ENCODE results near the gene NT5DC4.
"Not testable (repeated sequence)": the region's sequence is repeated elsewhere in the genome, so short reads cannot be mapped to it uniquely, and the experiment has no call there.

NT5DC4 gene

DNA sequence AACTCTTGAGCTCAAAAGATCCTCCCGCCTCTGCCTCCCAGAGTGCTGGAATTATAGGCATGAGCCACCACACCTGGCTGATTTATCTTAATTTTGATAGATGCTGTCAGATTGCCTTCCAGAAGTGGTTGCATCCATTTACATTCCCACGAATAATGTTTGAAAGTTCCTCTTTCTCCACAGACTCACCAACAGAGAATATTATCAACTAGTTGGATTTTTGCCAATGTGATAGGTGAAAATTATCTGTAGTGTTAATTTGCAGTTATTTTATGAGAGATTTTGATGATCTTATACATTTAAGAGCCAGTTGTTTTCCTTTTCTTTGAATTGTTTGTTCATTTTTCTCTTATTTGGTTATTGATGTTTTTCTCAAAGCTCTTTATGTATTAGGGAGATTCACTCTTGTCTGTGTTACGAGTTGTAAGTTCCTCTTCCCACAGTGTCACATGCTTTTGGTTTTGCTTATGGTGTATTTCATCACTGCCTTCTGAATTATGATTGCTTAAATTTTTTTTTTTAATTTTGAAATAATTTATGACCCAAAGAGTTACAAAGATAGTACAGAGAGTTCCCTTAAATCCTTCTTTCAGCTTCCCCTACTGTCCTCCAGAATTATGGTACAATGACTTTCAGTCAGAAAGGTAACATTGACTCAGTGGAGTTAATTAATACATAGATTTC, 20.7 kb upstream of the NT5DC4 start:
- no peak for DNase-seq

DNA sequence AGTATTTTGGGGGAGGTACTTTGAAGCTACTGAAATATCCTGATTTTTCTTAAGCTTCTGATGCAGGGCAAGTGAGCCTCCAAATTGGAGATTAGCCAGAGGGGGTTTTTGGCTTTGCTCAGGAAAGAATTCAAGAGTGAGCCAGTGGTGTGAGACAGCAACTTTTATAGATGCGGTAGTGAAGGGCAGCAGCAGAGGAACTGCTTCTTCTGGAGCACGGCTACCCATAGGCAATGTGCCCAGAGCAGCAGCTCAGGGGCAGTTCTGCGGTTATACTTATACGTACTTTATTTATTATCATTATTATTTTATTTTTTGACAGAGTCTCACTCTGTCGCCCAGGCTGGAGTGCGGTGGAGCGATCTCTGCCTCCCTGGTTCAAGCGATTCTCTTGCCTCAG, 19.8 kb upstream of the NT5DC4 start:
- no peak for DNase-seq

DNA sequence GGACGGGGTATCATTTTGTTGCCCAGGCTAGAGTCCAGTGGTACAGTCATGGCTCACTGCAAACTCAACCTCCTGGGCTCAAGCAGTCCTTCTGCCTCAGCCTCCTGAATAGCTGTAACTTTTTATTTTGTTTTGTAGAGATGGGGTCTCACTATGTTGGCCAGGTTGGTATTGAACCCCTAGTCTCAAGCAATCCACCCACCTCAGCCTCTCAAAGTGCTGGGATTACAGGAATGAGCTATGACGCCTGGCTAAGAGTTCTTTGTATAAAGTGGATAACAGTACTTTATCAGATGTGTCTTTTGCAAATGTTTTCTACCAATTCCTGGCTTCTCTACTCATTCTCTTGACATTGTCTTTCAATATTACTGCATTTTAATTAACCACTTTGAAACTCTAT, 17.1 kb upstream of the NT5DC4 start:
- DNase-seq: no peak

DNA sequence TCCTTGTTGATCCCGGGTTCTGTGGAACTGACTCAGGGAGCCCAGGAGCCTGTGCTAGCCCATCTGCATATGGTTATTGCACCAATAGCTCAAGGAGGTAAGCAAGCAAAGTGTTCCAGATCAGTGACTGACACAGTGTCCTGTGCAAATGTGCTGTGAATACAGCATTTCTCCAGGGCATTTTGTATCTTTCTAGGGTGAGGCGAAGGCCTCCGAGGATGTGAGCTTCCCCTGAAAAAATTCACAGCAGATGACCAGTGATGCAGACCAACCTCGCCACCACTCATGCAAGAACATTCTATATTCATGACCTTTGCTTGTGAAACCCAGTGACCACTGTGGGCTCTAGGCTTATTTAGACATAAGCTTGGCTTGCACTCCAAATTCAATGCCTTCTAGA, 15.2 kb upstream of the NT5DC4 start:
- DNase-seq: no peak

DNA sequence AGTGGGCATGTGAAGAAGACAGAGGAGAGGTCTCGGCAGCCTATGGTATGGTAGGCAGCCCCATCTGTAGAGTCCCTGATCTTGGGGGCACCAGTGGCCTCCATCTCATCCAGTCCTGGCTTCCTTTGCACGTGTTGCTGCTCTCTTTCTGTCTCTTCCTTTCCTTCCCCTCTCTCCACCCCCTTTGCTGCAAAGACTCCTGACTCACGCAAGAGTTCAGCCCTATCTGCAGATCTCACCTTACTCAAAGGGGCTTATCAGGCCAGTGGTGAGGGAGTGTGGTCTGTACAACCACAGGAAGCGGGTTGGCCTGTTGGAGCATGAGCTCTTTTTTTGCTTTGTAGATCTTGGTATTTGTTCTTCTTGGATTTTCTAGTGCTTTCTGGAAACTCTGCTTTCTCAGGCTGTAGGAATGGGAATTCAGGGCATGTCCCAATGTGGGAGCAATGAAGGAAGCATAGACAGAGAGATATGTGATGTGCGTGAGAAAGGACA, 14.6 kb upstream of the NT5DC4 start:
- DNase-seq: no peak

DNA sequence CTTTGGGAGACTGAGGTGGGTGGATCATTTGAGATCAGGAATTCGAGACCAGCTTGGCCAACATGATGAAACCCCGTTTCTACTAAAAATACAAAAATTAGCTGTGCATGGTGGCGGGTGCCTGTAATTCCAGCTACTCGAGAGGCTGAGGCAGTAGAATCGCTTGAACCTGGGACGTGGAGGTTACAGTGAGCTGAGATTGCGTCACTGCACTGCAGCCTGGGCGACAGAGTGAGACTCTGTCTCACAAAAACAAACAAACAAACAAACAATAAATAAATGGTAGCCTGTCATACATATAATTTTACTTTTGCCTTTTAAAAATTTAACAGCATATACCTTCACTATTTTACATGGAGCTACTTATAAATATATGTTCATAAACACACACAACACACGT, 13.9 kb upstream of the NT5DC4 start:
- DNase-seq: not testable (repeated sequence)

GRCh38 chr2:112708968-112709367, 11.9 kb upstream of the NT5DC4 start:
- peak in 1 of 14 donors; percentile 21 for DNase-seq

DNA sequence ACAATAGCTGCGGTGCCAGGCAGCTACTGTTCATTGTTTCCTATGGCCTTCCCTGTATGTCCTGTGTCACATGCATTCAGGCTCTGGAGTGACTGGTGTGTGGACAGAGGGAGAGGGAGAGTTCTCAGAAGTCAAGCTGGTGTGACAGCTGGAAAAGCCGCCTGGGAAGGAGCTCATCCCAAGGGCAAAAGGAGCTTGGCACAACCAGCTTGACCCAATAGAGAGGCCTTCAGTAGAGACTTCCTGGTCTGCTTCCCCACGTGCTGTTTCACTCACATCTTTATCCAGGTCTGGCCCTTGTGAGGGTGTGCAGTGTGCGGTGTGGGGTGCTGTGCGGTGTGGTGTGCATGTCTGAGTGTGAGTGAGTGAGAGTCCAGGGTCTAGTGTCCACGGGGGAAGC, 11.1 kb upstream of the NT5DC4 start:
- DNase-seq: no peak

DNA sequence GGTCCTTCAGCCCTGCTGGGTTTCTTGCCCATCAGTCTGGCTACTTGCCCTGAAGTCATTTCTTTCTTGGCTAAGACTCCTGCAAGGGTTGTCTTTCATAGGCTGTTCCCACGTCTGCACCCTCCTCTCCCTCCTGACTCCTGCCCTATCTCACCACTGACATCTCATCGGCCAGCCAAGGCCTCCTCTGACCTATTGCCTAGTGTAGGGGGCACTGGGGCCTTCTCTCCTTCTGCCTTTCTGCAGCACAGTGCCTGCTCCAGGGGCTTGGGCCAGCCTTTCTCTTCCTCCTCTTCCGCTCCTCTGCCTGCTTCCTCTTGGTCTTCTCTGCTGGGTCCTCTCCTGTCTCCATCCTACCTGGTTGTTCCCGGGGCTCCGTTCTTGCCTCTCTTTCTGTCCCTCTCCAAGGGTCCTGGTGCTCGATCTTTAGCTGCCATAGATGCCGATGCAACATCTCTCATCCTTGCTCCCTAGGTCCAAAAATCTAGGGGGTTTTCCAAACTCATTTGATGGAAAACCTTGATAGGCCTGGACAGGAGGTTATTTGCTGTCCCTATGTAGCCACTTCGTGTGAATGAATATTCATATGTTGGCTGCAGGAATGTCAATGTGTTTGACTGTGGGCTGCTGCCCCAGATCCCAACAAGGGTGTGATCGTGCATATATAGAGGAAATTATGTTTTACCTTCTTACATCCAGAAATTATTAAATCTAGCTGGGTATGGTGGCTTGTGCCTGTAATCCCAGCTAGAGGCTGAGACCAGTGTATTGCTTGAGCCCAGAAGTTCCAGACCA, 9.7 kb upstream of the NT5DC4 start:
- no peak for DNase-seq

DNA sequence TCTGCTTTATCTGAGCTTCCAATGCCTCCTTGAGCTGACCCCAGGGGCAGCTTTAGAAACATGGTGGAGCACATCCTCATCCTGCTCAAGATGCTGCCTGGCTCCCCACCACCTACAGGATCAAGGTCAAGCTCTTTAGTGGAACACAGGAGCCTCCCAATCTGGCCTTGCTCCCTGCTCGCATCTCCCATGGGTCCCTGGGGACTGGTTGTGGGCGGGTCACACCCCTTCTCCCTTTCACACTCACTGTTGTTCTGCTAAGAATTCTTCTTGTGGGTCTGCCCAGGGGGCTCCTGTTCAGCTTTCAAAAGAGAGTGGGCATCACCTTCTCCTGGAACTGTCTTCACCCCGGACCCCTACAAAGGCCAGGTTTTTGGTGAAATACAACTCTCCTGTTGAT, 8.4 kb upstream of the NT5DC4 start:
- no peak for DNase-seq

- DNase-seq: no peak
These were observed 7.8 kb upstream of the NT5DC4 start for GRCh38 chr2:112712903-112713584.

GRCh38 chr2:112713585-112713925, 7.3 kb upstream of the NT5DC4 start:
- DNase-seq: no peak

GRCh38 chr2:112713926-112714325, 6.9 kb upstream of the NT5DC4 start:
- no peak for DNase-seq

DNA sequence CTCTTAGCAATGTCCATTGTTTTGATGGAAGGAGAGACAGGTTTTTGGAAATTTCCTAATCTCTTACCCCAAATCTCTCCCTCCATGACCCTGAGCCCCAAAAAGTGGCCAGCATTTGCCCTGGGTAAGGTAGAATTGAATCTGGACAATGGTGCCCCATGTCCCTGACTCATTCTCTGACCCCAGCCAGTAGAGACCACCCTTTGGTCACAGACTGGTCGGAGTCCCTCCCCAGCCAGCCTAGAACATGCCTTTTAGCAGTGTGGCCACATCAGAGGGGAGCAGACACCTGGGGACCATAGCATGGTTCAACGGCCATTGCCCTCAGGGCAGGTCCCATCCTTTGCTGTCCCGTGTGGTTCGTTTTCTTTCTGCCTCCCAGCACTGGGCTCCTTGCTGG, 6.5 kb upstream of the NT5DC4 start:
- DNase-seq: no peak

DNA sequence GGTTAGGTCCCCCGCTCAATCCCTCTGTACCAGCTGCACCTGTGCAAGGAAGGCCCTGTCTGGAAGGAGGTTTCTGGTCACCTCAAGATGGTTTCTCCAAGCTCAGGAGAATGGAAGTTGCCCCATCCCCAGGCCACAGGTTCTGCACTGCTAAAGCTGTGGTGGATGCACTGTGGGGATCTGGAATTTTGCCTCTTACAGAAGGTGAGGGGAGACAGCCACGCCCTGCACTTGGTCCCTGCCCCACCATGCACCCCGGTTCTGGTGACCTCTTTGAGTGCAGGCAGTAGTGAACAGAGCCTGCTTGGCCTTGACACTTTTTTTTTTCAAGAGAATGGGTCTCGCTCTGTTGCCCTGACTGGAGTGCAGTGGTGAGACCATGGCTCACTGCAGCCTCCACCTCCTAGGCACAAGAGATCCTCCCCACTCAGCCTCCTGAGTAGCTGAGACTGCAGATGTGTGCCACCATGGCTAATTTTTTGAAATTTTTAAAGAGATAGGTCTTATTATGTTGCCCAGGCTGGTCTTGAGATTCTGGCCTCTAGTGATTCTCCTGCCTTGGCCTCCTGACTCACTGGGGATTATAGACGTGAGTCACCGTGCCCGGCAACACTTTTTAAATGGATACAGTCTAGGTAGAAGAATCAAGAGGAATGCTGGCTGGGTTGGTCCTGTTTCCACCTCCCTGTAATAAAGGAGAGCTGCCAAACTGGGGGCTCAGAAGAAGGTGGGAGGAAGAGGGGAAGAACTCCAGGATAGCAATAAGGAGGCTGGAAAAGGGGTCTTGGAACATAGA, 5.8 kb upstream of the NT5DC4 start:
- no peak for DNase-seq

- DNase-seq: not testable (repeated sequence)
These were observed 4.7 kb upstream of the NT5DC4 start for GRCh38 chr2:112716094-112716493.

DNA sequence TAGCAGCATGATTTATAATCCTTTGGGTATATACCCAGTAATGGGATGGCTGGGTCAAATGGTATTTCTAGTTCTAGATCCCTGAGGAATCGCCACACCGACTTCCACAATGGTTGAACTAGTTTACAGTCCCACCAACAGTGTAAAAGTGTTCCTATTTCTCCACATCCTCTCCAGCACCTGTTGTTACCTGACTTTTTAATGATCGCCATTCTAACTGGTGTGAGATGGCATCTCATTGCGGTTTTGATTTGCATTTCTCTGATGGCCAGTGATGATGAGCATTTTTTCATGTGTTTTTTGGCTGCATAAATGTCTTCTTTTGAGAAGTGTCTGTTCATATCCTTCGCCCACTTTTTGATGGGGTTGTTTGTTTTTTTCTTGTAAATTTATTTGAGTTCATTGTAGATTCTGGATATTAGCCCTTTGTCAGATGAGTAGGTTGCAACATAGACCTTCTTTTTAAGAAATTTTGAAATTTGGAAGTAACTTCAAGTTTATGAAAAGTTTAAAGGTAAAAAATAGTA, 3.9 kb upstream of the NT5DC4 start:
- not testable (repeated sequence) for DNase-seq

- no peak for DNase-seq
These were observed 1.9 kb upstream of the NT5DC4 start for GRCh38 chr2:112718863-112719370.

DNA sequence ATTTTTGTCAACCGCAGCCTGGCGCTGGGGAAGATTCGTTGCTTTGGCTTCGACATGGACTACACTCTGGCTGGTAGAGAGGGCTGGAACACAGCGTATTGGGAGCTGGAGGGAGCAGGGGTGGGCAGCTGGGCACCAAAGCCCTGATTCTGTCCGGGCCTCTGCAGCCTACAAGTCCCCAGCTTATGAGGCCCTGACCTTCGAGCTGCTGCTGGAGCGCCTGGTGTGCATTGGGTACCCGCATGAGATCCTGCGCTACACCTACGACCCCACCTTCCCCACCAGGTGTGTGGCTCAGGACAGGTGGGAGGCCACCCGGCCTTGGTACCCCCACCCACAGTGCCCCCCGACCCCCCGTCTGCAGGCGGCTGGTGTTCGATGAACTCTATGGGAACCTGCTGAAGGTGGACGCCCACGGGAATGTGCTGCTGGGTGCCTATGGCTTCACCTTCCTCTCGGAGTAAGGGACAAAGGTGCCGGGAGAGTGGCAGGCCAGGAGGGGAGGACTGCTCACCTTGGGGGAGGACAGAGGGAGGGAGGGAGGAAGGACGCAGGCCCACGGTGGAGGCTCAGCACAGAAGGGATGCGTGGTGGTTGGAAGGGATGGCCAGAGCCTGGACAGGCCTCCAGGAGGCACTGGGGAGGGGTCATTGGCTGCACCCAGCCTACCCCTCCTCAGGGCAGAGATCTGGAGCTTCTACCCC, 1.2 kb downstream of the NT5DC4 start:
- no peak for DNase-seq

DNA sequence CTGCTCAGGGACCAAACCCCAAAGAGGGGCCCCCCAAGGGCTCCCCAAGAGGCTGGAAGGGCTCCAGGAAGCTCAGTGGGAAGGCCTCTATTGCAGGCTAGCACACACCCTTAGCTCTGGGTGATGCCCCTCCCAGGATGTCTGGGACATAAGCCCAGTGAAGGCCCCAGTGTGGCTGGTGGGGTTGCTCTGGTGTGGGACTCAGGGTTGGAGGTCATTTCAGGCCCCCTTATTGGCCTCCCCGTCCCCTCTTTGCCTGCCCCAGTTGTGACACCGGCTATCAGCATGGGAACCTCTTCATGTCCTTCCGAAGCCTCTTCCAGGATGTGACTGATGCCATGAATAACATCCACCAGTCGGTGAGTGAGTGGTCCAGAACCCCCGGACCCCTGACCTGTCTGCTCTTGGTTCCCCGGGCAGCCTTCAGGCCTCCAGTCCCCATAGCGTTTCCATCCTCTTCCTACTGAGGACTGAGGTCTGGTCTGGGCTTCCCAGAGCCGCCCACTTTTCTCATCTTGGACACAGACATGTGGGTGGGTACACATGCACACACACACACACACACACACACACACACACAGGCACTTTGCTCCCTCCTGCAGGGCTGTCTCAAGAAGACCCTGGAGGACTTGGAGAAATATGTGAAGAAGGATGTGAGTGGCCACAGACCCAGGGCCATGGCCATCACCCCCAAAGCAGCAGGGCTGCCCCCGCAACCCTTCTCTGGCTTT, 2.2 kb downstream of the NT5DC4 start:
- DNase-seq: no peak

DNA sequence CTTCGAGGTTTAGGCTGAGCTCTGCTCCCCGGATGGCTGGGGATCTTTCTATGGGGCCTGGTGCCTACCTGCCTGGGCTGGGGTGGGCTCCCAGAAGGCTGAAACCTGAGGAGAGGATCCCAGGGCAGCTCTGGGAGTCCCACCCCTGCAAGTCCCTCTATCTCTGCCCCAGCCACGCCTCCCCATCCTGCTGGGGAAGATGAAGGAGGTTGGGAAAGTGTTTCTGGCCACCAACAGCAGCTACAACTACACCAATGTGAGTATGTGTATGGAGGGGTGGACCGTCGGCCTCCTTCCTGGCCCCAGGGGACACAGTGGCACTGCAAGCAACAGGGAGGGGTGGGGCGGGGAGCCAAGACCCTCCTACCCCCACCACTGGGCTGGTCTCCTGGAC, 2.7 kb downstream of the NT5DC4 start:
- DNase-seq: no peak
